A549 (cell line): ENCODE results near the gene PI4K2B.

ENCODE experiments used
- CHD2 ChIP-seq: fragments of 150-350 bp; IDR thresholded peaks from 2 replicates; pipeline ENCODE4 v1.6.1; 2014; ENCODE audit warnings: low read length; ENCODE audit not compliant: partially characterized antibody
- MAZ ChIP-seq: fragments of 150-350 bp; IDR thresholded peaks from 2 replicates; pipeline ENCODE4 v1.6.1; 2014; ENCODE audit warnings: antibody characterized with exemption, low read depth, low read length, borderline replicate concordance
- POLR2A ChIP-seq: IDR thresholded peaks from 2 replicates; pipeline ENCODE4 v1.6.1; 2012; ENCODE audit warnings: mild to moderate bottlenecking, low read length
- RAD21 ChIP-seq, 2 experiments: fragments of >200 bp in 1 of 2; sonication (Bioruptor Twin) in 1 of 2; formaldehyde crosslinking in 1 of 2; IDR thresholded peaks in 1 of 2; conservative IDR thresholded peaks in 1 of 2; 2 replicates in 1 of 2; 3 replicates in 1 of 2; pipeline ENCODE4 v1.6.1; 2012 to 2018; ENCODE audit warnings: inconsistent platforms in 1 of 2
- TF ChIP-seq, protein P1 (sequence below): fragments of 450-650 bp; IDR thresholded peaks from 2 replicates; pipeline ENCODE4 v1.6.1; 2014; ENCODE audit warnings: antibody characterized with exemption
- TF ChIP-seq, protein P2 (sequence below): fragments of >200 bp; sonication (Bioruptor Twin); formaldehyde crosslinking; IDR thresholded peaks from 3 replicates; pipeline ENCODE4 v1.5.1; 2016
- TF ChIP-seq, protein P3 (sequence below): fragments of 200-600 bp; sonication (generic); IDR thresholded peaks from 2 replicates; pipeline ENCODE4 v1.6.1; 2016; ENCODE audit warnings: antibody characterized with exemption, mild to moderate bottlenecking, moderate library complexity

DNA sequence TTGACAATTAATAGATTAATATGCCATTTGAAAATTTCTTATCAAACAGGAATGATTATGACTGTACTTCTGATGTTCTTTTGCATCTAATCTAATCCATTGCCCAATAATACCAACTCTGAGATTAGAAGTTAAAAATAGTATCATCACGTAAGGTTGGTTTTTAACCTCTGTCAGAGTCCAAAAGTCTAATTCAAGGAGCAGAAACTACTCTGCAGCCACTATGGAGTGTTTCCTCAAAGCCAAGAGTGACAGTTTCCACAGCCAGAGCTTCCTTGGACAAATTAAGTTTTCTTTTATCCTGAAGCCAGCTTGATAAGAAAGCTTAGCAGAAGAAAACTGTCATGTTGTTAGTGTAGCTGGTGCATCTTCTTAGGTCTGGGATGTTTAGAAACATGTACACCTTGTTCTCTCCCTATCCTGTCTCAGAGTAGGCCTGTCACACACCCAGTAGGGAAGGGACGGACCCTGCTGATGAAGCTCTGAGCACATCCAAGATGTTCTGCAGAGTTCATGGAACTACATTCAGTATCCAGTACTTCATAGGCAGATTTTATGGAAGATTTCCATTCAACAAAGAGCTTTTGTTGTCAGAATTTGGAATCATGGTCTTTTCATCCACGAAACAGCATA lies 20.4 kb upstream of the PI4K2B start:
- TF ChIP-seq POLR2A: no peak
- TF ChIP-seq, protein P1, sequence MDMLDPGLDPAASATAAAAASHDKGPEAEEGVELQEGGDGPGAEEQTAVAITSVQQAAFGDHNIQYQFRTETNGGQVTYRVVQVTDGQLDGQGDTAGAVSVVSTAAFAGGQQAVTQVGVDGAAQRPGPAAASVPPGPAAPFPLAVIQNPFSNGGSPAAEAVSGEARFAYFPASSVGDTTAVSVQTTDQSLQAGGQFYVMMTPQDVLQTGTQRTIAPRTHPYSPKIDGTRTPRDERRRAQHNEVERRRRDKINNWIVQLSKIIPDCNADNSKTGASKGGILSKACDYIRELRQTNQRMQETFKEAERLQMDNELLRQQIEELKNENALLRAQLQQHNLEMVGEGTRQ: no peak
- TF ChIP-seq, protein P2, sequence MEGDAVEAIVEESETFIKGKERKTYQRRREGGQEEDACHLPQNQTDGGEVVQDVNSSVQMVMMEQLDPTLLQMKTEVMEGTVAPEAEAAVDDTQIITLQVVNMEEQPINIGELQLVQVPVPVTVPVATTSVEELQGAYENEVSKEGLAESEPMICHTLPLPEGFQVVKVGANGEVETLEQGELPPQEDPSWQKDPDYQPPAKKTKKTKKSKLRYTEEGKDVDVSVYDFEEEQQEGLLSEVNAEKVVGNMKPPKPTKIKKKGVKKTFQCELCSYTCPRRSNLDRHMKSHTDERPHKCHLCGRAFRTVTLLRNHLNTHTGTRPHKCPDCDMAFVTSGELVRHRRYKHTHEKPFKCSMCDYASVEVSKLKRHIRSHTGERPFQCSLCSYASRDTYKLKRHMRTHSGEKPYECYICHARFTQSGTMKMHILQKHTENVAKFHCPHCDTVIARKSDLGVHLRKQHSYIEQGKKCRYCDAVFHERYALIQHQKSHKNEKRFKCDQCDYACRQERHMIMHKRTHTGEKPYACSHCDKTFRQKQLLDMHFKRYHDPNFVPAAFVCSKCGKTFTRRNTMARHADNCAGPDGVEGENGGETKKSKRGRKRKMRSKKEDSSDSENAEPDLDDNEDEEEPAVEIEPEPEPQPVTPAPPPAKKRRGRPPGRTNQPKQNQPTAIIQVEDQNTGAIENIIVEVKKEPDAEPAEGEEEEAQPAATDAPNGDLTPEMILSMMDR: no peak
- TF ChIP-seq, protein P3, sequence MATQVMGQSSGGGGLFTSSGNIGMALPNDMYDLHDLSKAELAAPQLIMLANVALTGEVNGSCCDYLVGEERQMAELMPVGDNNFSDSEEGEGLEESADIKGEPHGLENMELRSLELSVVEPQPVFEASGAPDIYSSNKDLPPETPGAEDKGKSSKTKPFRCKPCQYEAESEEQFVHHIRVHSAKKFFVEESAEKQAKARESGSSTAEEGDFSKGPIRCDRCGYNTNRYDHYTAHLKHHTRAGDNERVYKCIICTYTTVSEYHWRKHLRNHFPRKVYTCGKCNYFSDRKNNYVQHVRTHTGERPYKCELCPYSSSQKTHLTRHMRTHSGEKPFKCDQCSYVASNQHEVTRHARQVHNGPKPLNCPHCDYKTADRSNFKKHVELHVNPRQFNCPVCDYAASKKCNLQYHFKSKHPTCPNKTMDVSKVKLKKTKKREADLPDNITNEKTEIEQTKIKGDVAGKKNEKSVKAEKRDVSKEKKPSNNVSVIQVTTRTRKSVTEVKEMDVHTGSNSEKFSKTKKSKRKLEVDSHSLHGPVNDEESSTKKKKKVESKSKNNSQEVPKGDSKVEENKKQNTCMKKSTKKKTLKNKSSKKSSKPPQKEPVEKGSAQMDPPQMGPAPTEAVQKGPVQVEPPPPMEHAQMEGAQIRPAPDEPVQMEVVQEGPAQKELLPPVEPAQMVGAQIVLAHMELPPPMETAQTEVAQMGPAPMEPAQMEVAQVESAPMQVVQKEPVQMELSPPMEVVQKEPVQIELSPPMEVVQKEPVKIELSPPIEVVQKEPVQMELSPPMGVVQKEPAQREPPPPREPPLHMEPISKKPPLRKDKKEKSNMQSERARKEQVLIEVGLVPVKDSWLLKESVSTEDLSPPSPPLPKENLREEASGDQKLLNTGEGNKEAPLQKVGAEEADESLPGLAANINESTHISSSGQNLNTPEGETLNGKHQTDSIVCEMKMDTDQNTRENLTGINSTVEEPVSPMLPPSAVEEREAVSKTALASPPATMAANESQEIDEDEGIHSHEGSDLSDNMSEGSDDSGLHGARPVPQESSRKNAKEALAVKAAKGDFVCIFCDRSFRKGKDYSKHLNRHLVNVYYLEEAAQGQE: no peak
- no peak for TF ChIP-seq CHD2
- TF ChIP-seq MAZ: no peak
- TF ChIP-seq RAD21 (conservative IDR thresholded peaks at IDR 0.05 in 1 of 2, IDR thresholded peaks at IDR 0.05 in 1 of 2): no peak
